A673 (cell line): ENCODE results near the gene MSRB3.

Source experiments
- CTCF ChIP-seq: fragments of 300-800, 200-600 bp; sonication (generic); conservative IDR thresholded peaks from 2 replicates; pipeline ENCODE4 v1.5.1; 2017; ENCODE audit warnings: low read depth, mild to moderate bottlenecking, antibody characterized with exemption, low read length, moderate library complexity, mixed read lengths
- EZH2 ChIP-seq: fragments of 200-600 bp; sonication (generic); IDR thresholded peaks from 2 replicates; pipeline ENCODE4 v1.6.1; 2017; ENCODE audit warnings: borderline replicate concordance, low read depth, mild to moderate bottlenecking, mixed read lengths, antibody characterized with exemption, low read length; ENCODE audit not compliant: poor library complexity, severe bottlenecking

- TF ChIP-seq EZH2 (no peak), CTCF (no peak)
Observed at GRCh38 chr12:65490250-65490649, 211.8 kb downstream of the MSRB3 start.
